GM04503 (cell line): ENCODE results near the gene ADM.
A peak's percentile ranks its signal among the peaks of the same experiment; 100 is the strongest.

ENCODE experiments used
- DNase-seq: peaks from one replicate; pipeline ENCODE4 v3.0.0-alpha.2; 2012; ENCODE audit warnings: low read depth

The ADM gene

DNA sequence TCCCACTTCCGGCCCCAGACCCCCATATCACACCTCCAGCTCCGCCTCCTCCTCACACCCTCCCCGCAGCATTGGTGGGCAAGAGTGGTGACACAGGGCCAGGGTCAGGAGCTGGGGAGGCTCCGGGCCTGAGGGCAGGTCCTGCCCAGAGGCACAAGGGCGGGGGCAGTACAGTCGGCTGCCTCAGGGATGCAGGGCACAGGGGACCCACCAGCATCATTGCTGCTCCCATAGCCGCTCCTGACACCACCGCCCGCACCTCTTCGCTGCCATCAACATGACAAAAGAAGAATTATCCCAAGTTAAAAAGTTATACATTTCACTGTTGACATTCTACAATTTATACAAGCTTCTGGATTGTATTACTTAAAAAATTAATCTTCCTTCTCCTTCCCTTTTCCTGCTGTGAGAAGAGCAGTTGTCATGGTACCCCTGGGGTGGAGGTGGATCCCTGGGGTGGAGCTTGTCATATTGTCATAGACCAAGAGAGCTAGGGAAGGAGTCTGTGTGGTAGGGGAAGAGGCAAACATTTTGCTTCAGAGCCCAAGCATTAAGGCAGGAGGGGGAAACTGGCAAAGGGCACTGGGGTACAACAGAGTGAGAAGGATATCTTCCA lies 15.0 kb upstream of the ADM start:
- DNase-seq = no peak

DNA sequence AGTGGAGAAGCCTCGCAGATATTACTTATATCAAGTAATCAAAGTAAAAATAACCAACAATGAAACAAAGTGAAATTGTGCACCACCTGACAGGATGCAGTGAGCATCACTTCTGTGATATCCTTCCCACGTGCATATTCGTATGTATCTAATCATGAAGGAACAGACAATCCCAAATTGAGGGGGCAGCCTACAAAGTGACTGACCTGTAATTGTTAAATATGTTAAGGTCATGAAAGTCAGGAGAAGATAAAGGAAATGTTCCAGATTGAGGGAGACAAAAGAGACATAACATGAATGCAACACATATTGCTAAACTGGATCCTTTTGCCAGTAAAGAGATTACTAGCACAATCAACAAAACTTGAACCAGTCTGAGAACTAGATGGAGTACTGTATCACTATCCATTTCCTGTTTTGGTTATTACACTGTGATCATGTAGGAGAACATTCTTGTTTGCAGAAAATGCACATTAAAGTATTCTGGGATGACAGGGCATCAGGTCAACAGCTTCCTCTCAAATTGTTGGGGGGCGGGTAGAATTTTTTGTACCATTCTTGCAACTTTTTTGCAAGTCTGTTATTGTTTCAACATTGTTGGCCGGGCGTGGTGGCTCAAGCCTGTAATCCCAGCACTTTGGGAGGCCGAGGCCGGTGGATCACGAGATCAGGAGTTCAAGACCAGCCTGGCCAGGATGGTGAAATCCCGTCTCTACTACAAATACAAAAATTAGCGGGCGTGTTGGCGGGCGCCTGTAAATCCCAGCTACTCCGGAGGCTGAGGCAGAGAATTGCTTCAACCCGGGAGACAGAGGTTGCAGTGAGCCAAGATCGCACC lies 12.9 kb upstream of the ADM start:
- no peak for DNase-seq

DNA sequence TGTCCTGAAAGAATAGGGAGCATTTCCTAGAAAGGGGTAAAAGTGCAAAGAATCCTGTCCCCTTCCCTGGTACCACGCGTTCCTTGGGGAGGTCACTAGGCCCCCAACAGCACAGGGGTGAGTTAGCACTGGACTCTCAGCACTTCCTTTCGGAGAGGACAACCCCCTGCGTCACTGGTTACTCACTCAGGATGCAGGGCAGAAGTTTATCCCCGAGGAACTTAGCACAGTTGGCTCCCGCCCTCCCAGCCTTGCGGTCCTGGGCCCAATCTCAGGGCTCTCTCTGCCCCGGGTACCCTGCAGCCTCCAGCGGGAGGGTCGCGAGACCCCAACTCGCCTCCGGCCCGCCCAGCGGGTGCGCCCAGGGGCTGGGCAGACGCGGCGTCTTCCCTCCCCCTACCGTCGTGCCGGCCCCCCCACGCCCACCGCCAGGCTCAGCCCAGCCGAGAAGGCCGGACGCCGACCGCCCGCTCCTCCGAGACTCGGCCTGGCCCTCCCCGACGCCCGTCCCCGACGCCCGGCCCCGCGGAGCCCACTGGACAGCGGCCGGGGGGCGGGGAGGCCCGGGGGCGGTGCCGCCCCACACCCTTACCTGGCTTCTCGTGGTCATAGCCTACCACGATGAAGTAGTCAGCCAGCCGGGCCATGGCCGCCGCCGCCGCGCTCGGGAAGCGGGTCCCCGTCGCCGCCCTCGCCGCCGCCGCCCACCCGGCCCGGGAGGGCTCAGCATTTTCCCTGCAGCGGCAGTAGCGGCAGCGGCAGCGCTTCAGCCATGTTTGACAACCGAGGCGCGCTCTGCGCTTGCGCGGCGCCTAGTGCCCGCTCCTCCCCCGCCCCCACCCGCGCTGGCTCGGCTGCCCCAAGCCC lies 11.2 kb upstream of the ADM start, which contains the start of gene SBF2:
Gene SBF2 (minus strand): TSS at position 797 of the 867 bp plus-strand sequence. CDS start 150 bp downstream, at position 647.
- DNase-seq = peak; percentile 78

DNA sequence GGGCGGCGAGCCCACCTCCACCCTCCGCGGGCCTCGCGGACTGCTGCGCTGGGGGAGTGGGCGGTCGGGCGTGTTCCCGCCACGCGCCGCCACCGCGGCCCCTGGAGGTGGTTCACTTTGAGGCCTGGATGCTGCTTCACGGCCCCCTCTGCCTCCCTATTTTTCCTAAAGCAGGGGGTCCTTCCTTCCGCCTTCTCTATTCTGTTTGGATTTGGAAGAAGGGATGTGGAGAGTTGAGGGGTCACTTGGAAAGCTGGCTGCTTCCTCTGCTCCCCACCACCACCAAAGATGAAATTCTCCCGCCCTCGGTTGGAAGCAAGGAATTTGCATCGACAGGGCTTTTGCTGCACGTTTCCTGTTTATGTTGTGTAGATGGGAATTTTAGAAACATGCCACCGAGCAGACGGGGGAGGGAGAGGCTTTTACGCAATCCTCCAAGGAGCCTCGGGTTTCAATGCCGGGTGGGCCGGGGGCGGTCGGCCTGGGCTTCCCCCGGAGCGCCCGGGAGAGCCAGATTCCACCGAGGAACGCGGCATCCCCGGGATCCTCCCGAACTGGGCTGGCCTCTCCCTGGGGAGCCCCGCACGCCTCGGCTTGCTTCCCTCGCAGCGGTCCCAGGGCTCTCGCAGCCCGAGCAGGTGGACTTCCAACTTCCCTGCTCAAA lies 10.5 kb upstream of the ADM start:
- DNase-seq = no peak

DNA sequence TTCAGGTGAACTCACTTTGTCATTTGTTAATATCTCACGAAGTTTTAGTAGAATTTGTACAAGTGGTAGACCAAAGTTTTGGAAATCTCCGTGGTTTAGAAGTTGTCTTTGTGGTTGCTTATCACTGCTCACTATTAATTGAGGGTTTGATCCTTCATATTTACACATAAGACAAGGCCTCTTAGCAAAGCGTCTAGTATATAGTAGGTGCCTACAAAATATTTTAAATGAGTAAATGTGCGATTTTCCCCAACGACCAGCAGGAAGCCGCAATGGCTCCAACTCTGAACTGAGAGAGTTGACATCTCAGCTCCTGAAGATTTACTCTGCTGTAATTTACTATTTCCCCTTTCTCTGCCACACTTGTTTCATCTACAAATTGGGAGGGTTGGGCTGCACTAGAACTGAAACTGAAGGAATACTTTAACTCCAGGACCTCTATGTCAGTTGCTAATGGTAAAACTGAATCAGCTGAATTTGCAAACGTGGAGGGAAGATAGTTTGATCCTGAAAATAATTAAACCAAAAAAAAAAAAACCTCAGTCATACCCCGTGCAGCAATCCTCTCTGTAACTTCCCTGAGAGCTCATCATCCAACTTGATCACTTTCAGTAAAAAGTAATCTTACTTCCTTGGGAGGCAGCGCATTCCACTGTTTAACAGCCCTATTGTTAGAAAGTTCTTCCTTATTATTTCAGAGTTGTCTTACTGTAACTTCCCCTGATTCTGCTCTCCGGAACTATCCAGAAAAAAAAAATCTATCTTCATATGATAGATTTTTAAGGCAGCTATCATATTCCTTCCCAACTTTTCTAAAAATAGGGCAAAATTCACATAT lies 9.6 kb upstream of the ADM start:
- DNase-seq = no peak

DNA sequence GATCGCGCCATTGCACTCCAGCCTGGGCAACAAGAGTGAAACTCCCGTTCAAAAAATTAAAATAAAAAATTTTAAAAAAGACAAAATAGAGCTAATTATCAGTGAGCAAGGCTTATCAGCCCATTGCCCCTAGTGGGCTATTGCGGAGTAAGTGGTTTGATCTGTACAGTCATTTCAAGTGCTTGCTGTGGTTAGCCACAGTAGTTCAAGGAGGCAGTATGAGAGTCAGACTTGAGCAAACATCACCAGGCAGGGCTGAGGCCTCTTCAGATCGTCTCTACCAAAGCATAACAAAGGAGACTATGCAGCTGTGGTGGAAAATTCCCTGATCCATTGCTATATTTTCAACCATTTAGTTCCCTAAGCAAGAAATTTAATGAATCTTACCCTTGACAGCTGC lies 6.5 kb upstream of the ADM start:
- no peak for DNase-seq

DNA sequence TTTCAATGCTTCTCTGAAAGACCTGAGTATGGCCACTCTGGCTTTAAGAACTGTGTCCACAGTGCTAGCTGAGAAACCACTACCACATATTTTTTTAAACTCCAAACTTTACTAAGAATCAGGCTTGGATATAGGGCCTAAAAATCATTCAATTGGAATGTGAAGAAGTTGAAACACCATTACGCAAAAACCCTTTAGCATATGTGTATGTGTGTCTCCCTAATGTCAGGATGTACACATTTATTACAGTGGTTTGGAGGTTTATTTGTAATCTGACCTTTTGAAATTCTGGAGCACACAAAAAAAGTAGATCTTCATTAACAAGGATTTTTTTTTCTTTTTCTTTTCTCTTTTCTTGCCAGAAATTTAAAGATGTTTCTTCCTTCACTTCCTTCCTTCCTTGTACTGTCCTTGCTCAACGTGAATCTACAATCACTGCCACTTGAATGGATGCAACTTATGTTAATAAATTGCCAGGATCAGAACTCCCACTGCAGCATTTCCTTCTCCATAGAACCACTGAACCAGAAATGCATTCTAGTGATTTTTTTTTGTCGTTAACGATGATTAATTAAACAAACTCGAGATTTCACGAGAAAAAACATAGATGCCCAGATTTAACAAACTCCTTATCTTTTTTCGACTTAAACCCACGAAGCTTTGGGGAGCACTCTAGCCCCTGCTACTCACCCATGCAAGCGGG lies 3.1 kb upstream of the ADM start:
- no peak for DNase-seq

DNA sequence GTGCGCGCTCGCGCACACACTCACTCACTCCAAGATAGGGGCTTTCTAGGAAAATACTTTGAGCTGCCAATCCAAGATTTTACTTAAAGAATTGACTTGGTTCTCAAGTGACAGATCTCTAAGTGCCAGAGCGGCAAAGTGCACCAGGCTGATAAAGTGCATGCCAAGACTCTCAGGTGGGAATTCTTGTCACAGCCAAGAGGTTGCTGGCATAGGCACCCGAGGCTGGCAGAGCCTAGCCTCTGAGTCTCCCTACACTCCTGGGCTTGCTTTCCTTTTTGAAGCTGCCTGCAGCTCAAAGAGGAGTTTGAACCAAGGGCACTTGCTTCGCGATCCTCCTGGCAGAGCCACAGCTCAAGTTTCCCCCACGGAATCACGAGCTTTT lies 2.5 kb upstream of the ADM start:
- no peak for DNase-seq

DNA sequence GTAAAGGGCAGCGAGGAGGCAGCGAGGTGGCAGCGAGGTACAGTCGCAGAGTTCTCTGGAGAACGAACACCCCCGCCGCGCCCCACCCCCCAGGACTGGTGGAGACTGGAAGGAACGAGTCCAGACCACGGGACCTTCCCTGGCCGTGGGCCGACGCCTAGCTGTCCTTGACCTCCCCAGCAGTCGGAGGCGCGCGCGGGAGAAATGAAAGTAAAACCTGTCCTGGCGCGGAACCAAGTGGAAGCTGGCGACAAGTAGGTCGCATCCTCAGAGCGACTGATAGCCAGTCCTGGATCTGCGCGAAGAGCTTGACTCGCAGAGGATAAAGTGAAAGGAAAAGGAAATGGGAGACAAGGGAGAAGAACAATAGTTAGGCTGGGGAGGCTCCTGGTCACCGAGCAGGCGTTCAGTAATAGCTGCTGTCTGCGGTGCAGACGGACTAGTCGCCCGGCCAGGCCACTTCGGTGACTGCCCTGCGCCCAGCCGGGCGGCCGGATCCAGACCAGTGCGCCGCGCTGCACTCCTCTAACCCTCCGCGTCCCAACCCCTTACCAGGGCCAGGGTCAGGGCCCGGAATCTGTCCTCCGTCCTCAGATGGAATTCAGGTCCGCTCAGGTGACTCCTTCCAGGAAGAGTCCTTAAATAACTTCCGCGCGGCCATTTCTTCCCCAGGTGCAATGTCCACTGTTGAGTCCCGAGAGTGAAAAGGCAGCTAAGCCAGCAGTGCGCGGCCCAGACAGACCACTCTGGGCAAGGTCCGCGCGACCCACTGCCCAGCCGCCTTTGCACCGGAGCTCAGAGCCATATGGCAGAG lies 1.9 kb upstream of the ADM start:
- DNase-seq = no peak

DNA sequence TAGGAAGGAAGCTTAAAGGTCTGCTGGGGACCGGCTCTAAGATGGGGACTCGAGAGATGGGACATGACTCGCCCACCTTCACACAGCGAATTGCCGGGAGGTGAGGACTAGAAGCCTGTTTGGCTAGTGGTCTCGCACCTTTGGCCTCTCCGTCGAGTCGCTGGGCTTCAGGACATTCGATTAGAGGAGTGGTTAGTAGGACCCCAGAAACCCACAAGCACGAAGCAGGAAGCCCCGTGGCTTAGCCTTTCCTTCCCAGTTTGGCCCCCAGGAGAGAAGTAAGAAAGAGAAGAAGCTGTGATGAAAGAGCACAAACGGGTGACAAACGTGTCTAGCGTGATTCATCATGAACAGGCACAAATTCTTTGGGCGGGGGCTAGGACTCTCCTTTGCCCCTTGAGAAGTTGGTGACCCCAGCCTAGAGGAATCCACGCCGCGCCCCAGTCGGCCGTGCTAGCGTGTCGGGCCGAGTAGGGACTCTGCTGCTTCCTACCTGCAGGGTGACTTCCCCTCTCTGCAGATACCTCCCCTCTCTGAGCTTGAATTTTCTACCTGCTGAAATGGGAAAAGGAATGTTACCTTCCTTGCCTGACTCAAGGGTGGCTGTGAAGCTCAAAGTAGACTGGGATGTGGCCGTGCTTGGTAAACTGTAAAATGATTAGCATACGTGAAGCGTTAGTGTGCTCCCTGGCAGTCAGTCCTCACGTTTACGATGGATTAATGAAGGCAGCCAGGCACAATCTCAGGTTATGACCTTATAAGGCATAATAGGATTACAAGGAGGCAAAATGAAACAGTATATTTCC lies 1.1 kb upstream of the ADM start:
- no peak for DNase-seq

DNA sequence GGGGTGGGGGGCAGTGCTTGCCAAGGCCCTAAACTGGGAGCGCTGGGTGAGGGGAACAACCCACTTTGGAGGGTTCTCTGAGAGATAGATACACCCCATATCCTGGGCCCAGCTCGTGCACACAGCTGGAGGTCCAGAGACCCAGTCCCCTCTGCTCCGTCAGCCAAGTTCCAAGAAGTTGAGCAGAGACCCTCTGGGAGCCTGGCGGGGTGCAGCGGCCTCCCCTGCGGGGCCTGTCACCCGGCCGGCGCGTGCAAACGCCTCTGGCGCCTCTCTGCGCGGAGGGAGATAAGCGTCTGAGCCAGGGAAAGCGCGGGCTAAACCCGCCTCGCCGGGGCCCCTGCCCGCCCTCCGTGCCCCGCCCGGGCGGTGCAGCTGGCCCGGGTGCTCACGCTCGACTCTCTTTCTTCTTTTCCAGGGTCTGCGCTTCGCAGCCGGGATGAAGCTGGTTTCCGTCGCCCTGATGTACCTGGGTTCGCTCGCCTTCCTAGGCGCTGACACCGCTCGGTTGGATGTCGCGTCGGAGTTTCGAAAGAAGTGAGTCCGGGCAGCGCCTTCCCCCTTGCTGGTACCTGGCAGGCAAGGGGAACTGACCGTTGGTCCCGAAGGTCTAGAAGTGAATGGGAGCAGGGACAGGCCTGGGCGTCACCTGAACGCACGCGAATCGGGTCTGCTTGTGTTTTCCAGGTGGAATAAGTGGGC lies 540 bp downstream of the ADM start:
- no peak for DNase-seq

DNA sequence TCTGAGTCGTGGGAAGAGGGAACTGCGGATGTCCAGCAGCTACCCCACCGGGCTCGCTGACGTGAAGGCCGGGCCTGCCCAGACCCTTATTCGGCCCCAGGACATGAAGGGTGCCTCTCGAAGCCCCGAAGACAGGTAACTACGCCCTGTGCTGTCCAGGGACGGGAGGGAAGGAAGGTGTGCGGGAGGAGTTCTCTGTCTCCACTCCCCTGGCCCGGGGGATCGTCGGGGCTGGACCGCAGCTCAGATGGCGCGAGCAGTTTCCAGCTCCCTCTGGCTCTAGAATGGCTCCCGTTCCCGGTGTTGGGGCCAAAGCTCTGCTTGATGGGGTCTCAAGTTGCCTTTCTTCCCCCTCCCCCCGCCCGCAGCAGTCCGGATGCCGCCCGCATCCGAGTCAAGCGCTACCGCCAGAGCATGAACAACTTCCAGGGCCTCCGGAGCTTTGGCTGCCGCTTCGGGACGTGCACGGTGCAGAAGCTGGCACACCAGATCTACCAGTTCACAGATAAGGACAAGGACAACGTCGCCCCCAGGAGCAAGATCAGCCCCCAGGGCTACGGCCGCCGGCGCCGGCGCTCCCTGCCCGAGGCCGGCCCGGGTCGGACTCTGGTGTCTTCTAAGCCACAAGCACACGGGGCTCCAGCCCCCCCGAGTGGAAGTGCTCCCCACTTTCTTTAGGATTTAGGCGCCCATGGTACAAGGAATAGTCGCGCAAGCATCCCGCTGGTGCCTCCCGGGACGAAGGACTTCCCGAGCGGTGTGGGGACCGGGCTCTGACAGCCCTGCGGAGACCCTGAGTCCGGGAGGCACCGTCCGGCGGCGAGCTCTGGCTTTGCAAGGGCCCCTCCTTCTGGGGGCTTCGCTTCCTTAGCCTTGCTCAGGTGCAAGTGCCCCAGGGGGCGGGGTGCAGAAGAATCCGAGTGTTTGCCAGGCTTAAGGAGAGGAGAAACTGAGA lies 1.4 kb downstream of the ADM start:
- DNase-seq = no peak

DNA sequence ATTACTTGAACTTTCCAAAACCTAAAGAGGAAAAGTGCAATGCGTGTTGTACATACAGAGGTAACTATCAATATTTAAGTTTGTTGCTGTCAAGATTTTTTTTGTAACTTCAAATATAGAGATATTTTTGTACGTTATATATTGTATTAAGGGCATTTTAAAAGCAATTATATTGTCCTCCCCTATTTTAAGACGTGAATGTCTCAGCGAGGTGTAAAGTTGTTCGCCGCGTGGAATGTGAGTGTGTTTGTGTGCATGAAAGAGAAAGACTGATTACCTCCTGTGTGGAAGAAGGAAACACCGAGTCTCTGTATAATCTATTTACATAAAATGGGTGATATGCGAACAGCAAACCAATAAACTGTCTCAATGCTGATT lies 2.1 kb downstream of the ADM start:
- no peak for DNase-seq

DNA sequence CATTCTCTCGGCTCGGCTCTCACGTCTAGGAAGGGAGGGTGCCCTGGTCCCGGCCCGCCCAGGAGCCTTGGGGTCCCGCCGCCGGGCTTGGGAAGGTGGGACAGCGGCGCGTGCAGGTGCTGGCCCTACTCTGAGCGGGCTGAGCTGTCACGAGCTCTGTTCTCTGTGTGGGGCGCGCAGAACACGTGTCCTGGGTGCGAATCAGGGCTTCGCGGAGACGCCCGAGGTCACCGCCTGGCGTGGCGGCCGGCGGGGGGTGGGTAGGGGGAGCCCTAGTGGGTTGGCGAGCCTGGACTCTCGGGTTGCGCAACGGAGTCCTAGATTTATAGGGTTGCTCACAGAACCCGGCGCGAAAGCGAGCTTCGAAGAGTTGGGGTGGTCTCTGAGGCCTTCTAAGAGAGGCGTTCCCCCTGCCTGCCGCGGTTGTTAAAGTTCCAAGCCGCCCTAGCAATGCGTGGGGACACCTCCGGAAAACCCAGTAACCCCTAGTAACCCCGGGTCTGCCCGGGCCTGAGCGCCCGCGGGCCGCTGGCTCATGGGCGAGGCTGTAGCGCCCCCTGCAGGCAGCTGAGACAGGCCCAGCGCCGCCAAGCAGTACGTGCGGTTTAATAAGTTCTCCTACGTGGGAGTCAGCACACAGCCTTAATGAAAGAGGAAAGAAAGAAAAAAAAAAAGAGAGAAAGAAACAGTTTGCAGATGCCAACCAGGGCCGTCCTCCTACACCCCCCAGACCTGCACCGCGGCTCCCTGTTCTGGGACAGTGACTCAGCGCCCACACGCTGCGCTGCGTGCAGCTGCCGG lies 2.7 kb downstream of the ADM start:
- no peak for DNase-seq

DNA sequence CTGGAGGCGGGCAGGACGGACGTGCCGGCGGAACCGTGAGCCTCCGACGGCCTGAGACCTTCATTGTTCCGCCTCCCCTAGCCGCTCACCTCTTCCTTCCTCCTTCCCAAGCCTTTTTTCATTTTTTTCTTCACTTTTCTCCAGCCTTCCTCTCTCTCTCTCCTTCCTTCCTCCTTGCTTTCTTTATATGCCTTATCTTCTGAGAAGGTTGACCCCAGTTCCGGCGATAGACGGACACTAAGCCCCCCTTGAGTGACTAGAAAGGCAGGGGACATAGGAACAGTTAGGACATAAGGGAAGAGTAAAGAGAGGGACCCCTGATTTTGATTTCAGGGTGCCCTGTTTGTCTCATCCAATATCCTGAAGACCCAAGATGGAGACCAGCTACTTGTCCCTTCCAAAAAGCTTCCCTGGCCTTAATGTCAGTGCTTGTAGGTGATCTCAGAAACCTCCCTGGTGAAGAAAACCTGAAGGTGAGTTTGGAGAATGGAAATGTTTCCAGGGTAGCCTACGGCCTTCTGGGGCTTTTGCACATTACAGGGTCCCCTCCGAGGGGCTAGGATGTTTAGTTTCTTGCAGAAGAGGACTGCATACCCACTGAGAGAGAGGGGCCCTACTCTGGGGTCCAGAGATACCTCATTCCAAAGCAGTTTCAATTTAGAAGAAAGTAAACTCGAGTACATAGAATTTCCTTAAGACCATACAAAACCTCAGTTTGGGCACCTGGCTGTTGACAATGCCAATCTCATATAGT lies 3.5 kb downstream of the ADM start:
- no peak for DNase-seq
